OCI-LY7 (cell line): ENCODE measurements around the gene SLC1A7. TPM values are rescaled to one million over a fixed set of nuclear protein-coding genes. Genes with fewer than 3 reads are reported as not detected.

Experiments used
- BruUV-seq: library from RNA; stranded (reverse); fragments of 400-500 nt; replicated peaks from 2 replicates; lab custom pipeline; 2021; lab: Mats Ljungman, UMichigan
- CTCF ChIA-PET: fragments of 300-600 bp; sonication (Branson Sonifier 250); formaldehyde crosslinking; loops from one replicate; lab custom pipeline; 2022; ENCODE audit warnings: antibody characterized with exemption; ENCODE audit not compliant: unreplicated experiment; lab: Charles Lee
- POLR2A ChIA-PET: fragments of 300-600 bp; sonication (Branson Sonifier 250); formaldehyde crosslinking; loops from one replicate; lab custom pipeline; 2022; ENCODE audit warnings: antibody characterized with exemption; lab: Charles Lee
- DNase-seq: peaks from one replicate; pipeline ENCODE4 v3.0.0-alpha.2; 2015; ENCODE audit warnings: low spot score
- H2AFZ ChIP-seq: fragments of 200-600 bp; sonication (generic), shearing (Covaris generic); 2 replicates; pipeline ENCODE4 v1.6.1; 2014; ENCODE audit warnings: mild to moderate bottlenecking, antibody characterized with exemption, low read length, moderate library complexity
- H3K27ac ChIP-seq: fragments of 200-600 bp; sonication (generic); 2 replicates; pipeline ENCODE4 v1.5.1; 2014; ENCODE audit warnings: mixed run types, low read depth, mild to moderate bottlenecking, moderate library complexity, low read length, inconsistent platforms; ENCODE audit not compliant: poor library complexity, severe bottlenecking
- H3K36me3 ChIP-seq: fragments of 200-600 bp; sonication (generic); 2 replicates; pipeline ENCODE4 v1.6.1; 2014; ENCODE audit warnings: mild to moderate bottlenecking, antibody characterized with exemption, low read length, moderate library complexity, mixed read lengths; ENCODE audit not compliant: insufficient read depth
- H3K4me1 ChIP-seq: fragments of 200-600 bp; sonication (generic); 2 replicates; pipeline ENCODE4 v1.5.1; 2014; ENCODE audit warnings: mild to moderate bottlenecking, low read length; ENCODE audit not compliant: insufficient read depth, poor library complexity, severe bottlenecking
- H3K4me2 ChIP-seq: fragments of 200-600 bp; sonication (generic); 2 replicates; pipeline ENCODE4 v1.6.1; 2014; ENCODE audit warnings: mild to moderate bottlenecking, low read length
- H3K4me3 ChIP-seq: fragments of 200-600 bp; sonication (generic); 2 replicates; pipeline ENCODE4 v1.5.1; 2014; ENCODE audit warnings: mild to moderate bottlenecking, low read depth, low read length; ENCODE audit not compliant: poor library complexity, severe bottlenecking
- H3K79me2 ChIP-seq: fragments of 200-600 bp; sonication (generic); 2 replicates; pipeline ENCODE4 v1.6.1; 2016; ENCODE audit warnings: low read depth, mild to moderate bottlenecking, low read length, moderate library complexity, mixed read lengths; ENCODE audit not compliant: insufficient read depth
- H3K9me2 ChIP-seq: fragments of 200-600 bp; sonication (generic); 2 replicates; pipeline ENCODE4 v1.6.1; 2016; ENCODE audit warnings: mild to moderate bottlenecking, low read length, mixed read lengths; ENCODE audit not compliant: insufficient read depth
- H3K9me3 ChIP-seq: fragments of 200-600 bp; sonication (generic); 2 replicates; pipeline ENCODE4 v1.6.1; 2014; ENCODE audit warnings: mild to moderate bottlenecking, mixed run types, low read length, mixed read lengths
- H4K20me1 ChIP-seq: fragments of 200-600 bp; sonication (generic); 2 replicates; pipeline ENCODE4 v1.6.1; 2014; ENCODE audit warnings: mild to moderate bottlenecking, antibody characterized with exemption, low read length, moderate library complexity, mixed read lengths; ENCODE audit not compliant: insufficient read depth
- CTCF ChIP-seq: fragments of 200-600 bp; sonication (generic); conservative IDR thresholded peaks from 2 replicates; pipeline ENCODE4 v1.5.1; 2014; ENCODE audit warnings: mild to moderate bottlenecking, antibody characterized with exemption, low read length, moderate library complexity, mixed read lengths
- EZH2phosphoT487 ChIP-seq: fragments of 200-600 bp; sonication (generic); IDR thresholded peaks from 2 replicates; pipeline ENCODE4 v1.6.1; 2018; ENCODE audit warnings: low read depth, borderline replicate concordance, mild to moderate bottlenecking, mixed run types, antibody characterized with exemption, low read length, moderate library complexity, mixed read lengths
- intact Hi-C: fragments of 100-400 bp; cut with micrococcal nuclease; formaldehyde crosslinking; loops from one replicate; pipeline ENCODE4 v1.10.0; 2022; ENCODE audit not compliant: unreplicated experiment
- total RNA-seq, 2 experiments: library from RNA; depleted of rRNA in 1 of 2; stranded (reverse); fragments of >200 nt in 1 of 2; shearing (Covaris generic) in 1 of 2; gene quantifications; 2 replicates each; pipeline ENCODE4 v1.2.3, GENCODE V29; 2014 to 2022

The SLC1A7 gene
- total RNA-seq, 2 experiments from 2014 or later: not detected

GRCh38 chr1:53047737-53048736, 94.4 kb downstream of the SLC1A7 start:
- Histone ChIP-seq H3K79me2 (no peaks in the 10 kb centered on the region), H3K36me3 (peaks cover 5% of the 10 kb centered on the region; the same call in 1 of the 2 replicates), H3K9me2 (no peaks in the 10 kb centered on the region), H4K20me1 (no peaks in the 10 kb centered on the region), H3K4me2 (no peak overlapping the region), H2AFZ (no peak overlapping the region), H3K27ac (no peak overlapping the region), H3K4me3 (no peak overlapping the region), H3K9me3 (no peaks in the 10 kb centered on the region), H3K4me1 (no peaks in the 10 kb centered on the region)
- POLR2A ChIA-PET: interaction anchor here (0.6 to 0.7 kb wide), 2 partner anchors 9 to 21 kb away, joined by 3 read pairs; no protein-coding TSS in a partner anchor
- no TSS peak for BruUV-seq
- TF ChIP-seq CTCF: no peak
- TF ChIP-seq EZH2phosphoT487: no peak
- DNase-seq: peak; percentile 3
- CTCF ChIA-PET: no interaction called here
- intact Hi-C loops: no loop called here

GRCh38 chr1:53046930-53047329, 95.5 kb downstream of the SLC1A7 start:
- BruUV-seq: no TSS peak
- Histone ChIP-seq H3K27ac (no peak overlapping the region), H3K4me2 (no peak overlapping the region), H3K36me3 (peaks cover 11% of the 10 kb centered on the region; the same call in 1 of the 2 replicates), H3K9me3 (no peaks in the 10 kb centered on the region), H4K20me1 (no peaks in the 10 kb centered on the region), H3K9me2 (no peaks in the 10 kb centered on the region), H3K4me1 (no peaks in the 10 kb centered on the region), H3K79me2 (no peaks in the 10 kb centered on the region), H3K4me3 (no peak overlapping the region), H2AFZ (no peak overlapping the region)
- TF ChIP-seq CTCF: no peak
- intact Hi-C loops: no loop called here
- ChIA-PET POLR2A (interaction anchor here (0.6 kb wide), 1 partner anchor 125 kb away, joined by 4 read pairs; no protein-coding TSS in a partner anchor), CTCF (no interaction called here)
- DNase-seq: no peak

- H3K9me3 ChIP-seq: no peaks in the 10 kb centered on the region
- ChIA-PET POLR2A (no interaction called here), CTCF (no interaction called here)
- TF ChIP-seq CTCF (no peak), EZH2phosphoT487 (no peak)
- H3K27ac ChIP-seq: no peak overlapping the region
- no peak overlapping the region for H3K4me3 ChIP-seq
- BruUV-seq: no TSS peak
- no peaks in the 10 kb centered on the region for H3K79me2 ChIP-seq
- no peak overlapping the region for H3K4me2 ChIP-seq
- H3K4me1 ChIP-seq: no peaks in the 10 kb centered on the region
- intact Hi-C loops: no loop called here
- DNase-seq: no peak
- H3K36me3 ChIP-seq: peaks cover 6% of the 10 kb centered on the region; the same call in 1 of the 2 replicates
- H3K9me2 ChIP-seq: no peaks in the 10 kb centered on the region
- H2AFZ ChIP-seq: no peak overlapping the region
- no peaks in the 10 kb centered on the region for H4K20me1 ChIP-seq
Observed at GRCh38 chr1:53044926-53045325, 97.5 kb downstream of the SLC1A7 start.
